KMS-11 (cell line): Measurements from ENCODE around the gene CYP11A1.

ENCODE experiments used
- H2AFZ ChIP-seq: fragments of 200-600 bp; sonication (generic); 2 replicates; pipeline ENCODE4 v1.6.1; 2016; ENCODE audit warnings: antibody characterized with exemption, mixed run types, low read depth
- H3K27ac ChIP-seq: fragments of 200-600 bp; sonication (generic); 2 replicates; pipeline ENCODE4 v1.6.1; 2016; ENCODE audit warnings: mild to moderate bottlenecking, mixed run types
- H3K27me3 ChIP-seq: fragments of 200-600 bp; sonication (generic); 2 replicates; pipeline ENCODE4 v1.6.1; 2017; ENCODE audit warnings: mild to moderate bottlenecking, low read depth, mixed run types, moderate library complexity; ENCODE audit not compliant: insufficient read depth
- H3K36me3 ChIP-seq: fragments of 200-600 bp; sonication (generic); 2 replicates; pipeline ENCODE4 v1.6.1; 2017; ENCODE audit warnings: mild to moderate bottlenecking, mixed run types; ENCODE audit not compliant: insufficient read depth
- H3K4me1 ChIP-seq: fragments of 200-600 bp; sonication (generic); 2 replicates; pipeline ENCODE4 v1.6.1; 2016; ENCODE audit warnings: mild to moderate bottlenecking, low read depth, mixed run types; ENCODE audit not compliant: poor library complexity, severe bottlenecking
- H3K4me2 ChIP-seq: fragments of 200-600 bp; sonication (generic); 2 replicates; pipeline ENCODE4 v1.7.0; 2016; ENCODE audit warnings: mild to moderate bottlenecking, mixed run types
- H3K4me3 ChIP-seq: fragments of 200-600 bp; sonication (generic); IDR thresholded peaks from 2 replicates; pipeline ENCODE4 v1.6.1; 2017; ENCODE audit warnings: low read depth, low read length, mixed read lengths; ENCODE audit not compliant: insufficient read depth
- H3K79me2 ChIP-seq: fragments of 200-600 bp; sonication (generic); 2 replicates; pipeline ENCODE4 v1.6.1; 2016; ENCODE audit warnings: low read depth, mixed run types; ENCODE audit not compliant: insufficient read depth
- H3K9ac ChIP-seq: fragments of 200-600 bp; sonication (generic); 2 replicates; pipeline ENCODE4 v1.6.1; 2016; ENCODE audit warnings: mild to moderate bottlenecking, mixed run types
- H4K20me1 ChIP-seq: fragments of 200-600 bp; sonication (generic); 2 replicates; pipeline ENCODE4 v1.6.1; 2016; ENCODE audit warnings: mild to moderate bottlenecking, mixed run types; ENCODE audit not compliant: insufficient read depth
- TF ChIP-seq, protein P1 (sequence below): fragments of 200-600 bp; sonication (generic); conservative IDR thresholded peaks from 2 replicates; pipeline ENCODE4 v1.6.1; 2017; ENCODE audit warnings: low read depth, mild to moderate bottlenecking, antibody characterized with exemption, low read length, moderate library complexity, mixed read lengths

CYP11A1 gene

GRCh38 chr15:74388363-74388951 lies 21.0 kb upstream of the CYP11A1 start:
- H3K4me1 ChIP-seq: peaks cover 16% of the 10 kb centered on the region
- H3K27ac ChIP-seq: no peak overlapping the region
- H3K9ac ChIP-seq: no peak overlapping the region
- no peaks in the 10 kb centered on the region for H3K27me3 ChIP-seq
- H4K20me1 ChIP-seq: no peaks in the 10 kb centered on the region
- H3K4me3 ChIP-seq: no peak overlapping the region
- no peaks in the 10 kb centered on the region for H3K36me3 ChIP-seq
- TF ChIP-seq, protein P1, sequence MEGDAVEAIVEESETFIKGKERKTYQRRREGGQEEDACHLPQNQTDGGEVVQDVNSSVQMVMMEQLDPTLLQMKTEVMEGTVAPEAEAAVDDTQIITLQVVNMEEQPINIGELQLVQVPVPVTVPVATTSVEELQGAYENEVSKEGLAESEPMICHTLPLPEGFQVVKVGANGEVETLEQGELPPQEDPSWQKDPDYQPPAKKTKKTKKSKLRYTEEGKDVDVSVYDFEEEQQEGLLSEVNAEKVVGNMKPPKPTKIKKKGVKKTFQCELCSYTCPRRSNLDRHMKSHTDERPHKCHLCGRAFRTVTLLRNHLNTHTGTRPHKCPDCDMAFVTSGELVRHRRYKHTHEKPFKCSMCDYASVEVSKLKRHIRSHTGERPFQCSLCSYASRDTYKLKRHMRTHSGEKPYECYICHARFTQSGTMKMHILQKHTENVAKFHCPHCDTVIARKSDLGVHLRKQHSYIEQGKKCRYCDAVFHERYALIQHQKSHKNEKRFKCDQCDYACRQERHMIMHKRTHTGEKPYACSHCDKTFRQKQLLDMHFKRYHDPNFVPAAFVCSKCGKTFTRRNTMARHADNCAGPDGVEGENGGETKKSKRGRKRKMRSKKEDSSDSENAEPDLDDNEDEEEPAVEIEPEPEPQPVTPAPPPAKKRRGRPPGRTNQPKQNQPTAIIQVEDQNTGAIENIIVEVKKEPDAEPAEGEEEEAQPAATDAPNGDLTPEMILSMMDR: no peak
- no peak overlapping the region for H2AFZ ChIP-seq
- no peaks in the 10 kb centered on the region for H3K79me2 ChIP-seq
- H3K4me2 ChIP-seq: no peak overlapping the region

GRCh38 chr15:74387621-74388362 lies 20.3 kb upstream of the CYP11A1 start:
- H3K4me2 ChIP-seq: no peak overlapping the region
- H3K27ac ChIP-seq: no peak overlapping the region
- H3K4me1 ChIP-seq: peaks cover 23% of the 10 kb centered on the region
- H3K79me2 ChIP-seq: no peaks in the 10 kb centered on the region
- TF ChIP-seq, protein P1: no peak
- no peaks in the 10 kb centered on the region for H4K20me1 ChIP-seq
- H2AFZ ChIP-seq: no peak overlapping the region
- H3K27me3 ChIP-seq: no peaks in the 10 kb centered on the region
- no peaks in the 10 kb centered on the region for H3K36me3 ChIP-seq
- no peak overlapping the region for H3K9ac ChIP-seq
- H3K4me3 ChIP-seq: no peak overlapping the region

GRCh38 chr15:74387141-74387541 lies 19.7 kb upstream of the CYP11A1 start:
- no peaks in the 10 kb centered on the region for H3K36me3 ChIP-seq
- H3K27me3 ChIP-seq: no peaks in the 10 kb centered on the region
- TF ChIP-seq, protein P1: no peak
- H2AFZ ChIP-seq: no peak overlapping the region
- H3K4me2 ChIP-seq: no peak overlapping the region
- H3K27ac ChIP-seq: no peak overlapping the region
- H3K9ac ChIP-seq: no peak overlapping the region
- no peaks in the 10 kb centered on the region for H4K20me1 ChIP-seq
- no peaks in the 10 kb centered on the region for H3K79me2 ChIP-seq
- no peak overlapping the region for H3K4me3 ChIP-seq
- H3K4me1 ChIP-seq: peaks cover 29% of the 10 kb centered on the region

DNA sequence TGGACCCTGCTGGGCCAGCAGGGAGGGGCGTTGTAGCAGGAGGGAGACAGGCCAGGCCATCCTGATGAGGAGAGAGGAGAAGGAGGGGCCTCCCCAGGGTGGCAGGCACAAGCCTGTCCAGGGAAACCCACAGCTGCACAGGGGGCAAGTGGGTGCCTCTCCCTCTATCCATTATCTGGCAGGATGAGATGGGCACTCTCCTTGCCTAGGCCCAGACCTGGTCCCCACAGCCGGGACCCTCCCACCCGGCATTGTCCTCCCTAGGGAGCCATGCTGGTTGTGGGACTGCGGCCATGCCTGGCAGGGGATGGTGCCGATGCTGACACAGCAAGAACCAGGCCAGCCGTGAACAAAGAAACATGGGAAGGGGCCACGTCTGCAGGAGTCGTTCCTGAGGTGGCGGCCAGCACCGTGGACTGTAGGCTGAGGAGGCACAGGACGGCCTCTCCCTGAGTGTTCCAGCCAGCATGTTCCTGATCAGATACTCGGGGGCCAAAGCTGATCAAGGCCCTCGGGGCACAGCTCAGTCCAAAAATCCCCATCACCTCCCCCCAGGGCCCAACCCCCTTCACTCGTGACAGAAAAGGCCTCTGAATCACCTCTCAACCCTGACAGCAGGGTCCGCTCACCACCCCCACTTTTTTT lies 19.2 kb upstream of the CYP11A1 start:
- Histone ChIP-seq H3K9ac (no peak overlapping the region), H3K36me3 (no peaks in the 10 kb centered on the region), H3K4me1 (peaks cover 30% of the 10 kb centered on the region), H3K4me2 (no peak overlapping the region), H3K27me3 (no peaks in the 10 kb centered on the region), H3K79me2 (no peaks in the 10 kb centered on the region), H2AFZ (no peak overlapping the region), H3K27ac (no peak overlapping the region), H4K20me1 (no peaks in the 10 kb centered on the region), H3K4me3 (no peak overlapping the region)
- TF ChIP-seq, protein P1: no peak
